T-cell (primary cell): ENCODE data around the gene MAPK12. TPM values are rescaled to one million over a fixed set of nuclear protein-coding genes. Genes with fewer than 3 reads are reported as not detected.
A peak's percentile ranks its signal among the peaks of the same experiment; 100 is the strongest.

Source experiments
- ATAC-seq, 4 experiments: fragments of 200-7000 bp in 3 of 4; fragments of 150-1000 bp in 1 of 4; cut with Tn5 transposase; replicated peaks in 1 of 4; 1 replicate in 3 of 4; 2 replicates in 1 of 4; pipeline ENCODE4 v1.10.0; 2021; ENCODE audit warnings: moderate library complexity in 3 of 4, mild to moderate bottlenecking in 2 of 4, moderate number of reproducible peaks in 1 of 4
- CTCF ChIA-PET, 2 donors: fragments of 300-600 bp; sonication (Branson Sonifier 250); formaldehyde crosslinking; loops; one replicate each; lab custom pipeline; 2022; ENCODE audit warnings: antibody characterized with exemption in 2 of 2; lab: Charles Lee
- POLR2A ChIA-PET, 2 donors: fragments of 300-600 bp; sonication (Branson Sonifier 250); formaldehyde crosslinking; loops; one replicate each; lab custom pipeline; 2022; ENCODE audit warnings: antibody characterized with exemption in 2 of 2; lab: Charles Lee
- DNase-seq, 35 experiments: peaks; one replicate each; pipeline versions ENCODE4 v3.0.0 to v3.0.0-alpha.2; 2013 to 2023
- H3K27ac ChIP-seq: one replicate; pipeline ENCODE4 v1.5.1; 2013; ENCODE audit warnings: low read length
- H3K27me3 ChIP-seq, 2 experiments: replicated peaks in 1 of 2; 1 replicate in 1 of 2; 2 replicates in 1 of 2; pipeline versions ENCODE4 v1.6.1 to v1.7.0; 2013; ENCODE audit warnings: low read length in 1 of 2, mixed read lengths in 1 of 2; ENCODE audit not compliant: control insufficient read depth in 2 of 2, insufficient read depth in 2 of 2; ENCODE audit errors: extremely low read depth in 1 of 2
- H3K36me3 ChIP-seq, 2 donors: 1 replicate in 1 of 2; 2 replicates in 1 of 2; pipeline versions ENCODE4 v1.6.1 to v1.7.0; 2013; ENCODE audit warnings: low read length in 1 of 2; ENCODE audit not compliant: control insufficient read depth in 2 of 2, insufficient read depth in 1 of 2; ENCODE audit errors: extremely low read depth in 1 of 2
- H3K4me1 ChIP-seq, 2 experiments: 1 replicate in 1 of 2; 2 replicates in 1 of 2; pipeline versions ENCODE4 v1.6.1 to v1.7.0; 2013; ENCODE audit warnings: low read length in 2 of 2, mixed read lengths in 1 of 2; ENCODE audit not compliant: insufficient read depth in 2 of 2, control insufficient read depth in 1 of 2; ENCODE audit errors: extremely low read depth in 1 of 2
- H3K4me3 ChIP-seq, 2 donors: 1 replicate in 1 of 2; 2 replicates in 1 of 2; pipeline versions ENCODE4 v1.5.1 to v1.7.0; 2013; ENCODE audit warnings: mild to moderate bottlenecking in 2 of 2, low read length in 1 of 2, moderate library complexity in 1 of 2; ENCODE audit not compliant: control insufficient read depth in 1 of 2; ENCODE audit errors: extremely low read depth in 1 of 2
- H3K9me3 ChIP-seq: 2 replicates; pipeline ENCODE4 v1.7.0; 2013
- H3K27ac Mint-ChIP-seq, 2 donors: one replicate each; pipeline ENCODE4 v1.8.0; 2020 to 2021; ENCODE audit warnings: mild to moderate bottlenecking in 2 of 2, mixed read lengths in 2 of 2
- H3K27me3 Mint-ChIP-seq, 2 donors: one replicate each; pipeline ENCODE4 v1.8.0; 2021 to 2022; ENCODE audit warnings: mixed read lengths in 2 of 2
- H3K36me3 Mint-ChIP-seq: one replicate; pipeline ENCODE4 v1.8.0; 2021; ENCODE audit warnings: mixed read lengths
- H3K4me1 Mint-ChIP-seq, 3 donors: one replicate each; pipeline ENCODE4 v1.8.0; 2020 to 2022; ENCODE audit warnings: mixed read lengths in 3 of 3, mild to moderate bottlenecking in 1 of 3
- H3K4me3 Mint-ChIP-seq, 3 donors: one replicate each; pipeline ENCODE4 v1.8.0; 2020 to 2022; ENCODE audit warnings: mild to moderate bottlenecking in 3 of 3, mixed read lengths in 3 of 3, moderate library complexity in 3 of 3
- H3K9me3 Mint-ChIP-seq, 3 donors: one replicate each; pipeline ENCODE4 v1.8.0; 2020 to 2022; ENCODE audit warnings: mixed read lengths in 3 of 3
- WGBS: methylation state at CpG from one replicate; pipeline ENCODE4 v1.1.5; 2013; ENCODE audit warnings: missing lambda C conversion rate; ENCODE audit not compliant: insufficient coverage; 5-methylcytosine and 5-hydroxymethylcytosine counted together
- total RNA-seq, 35 experiments: library from RNA in 6 of 35; stranded (reverse) in 6 of 35; fragments of 120-200 nt in 1 of 35; gene quantifications; one replicate each; pipeline versions ENCODE4 v1.2.1 to v1.2.4 and lab custom pipeline; 2013 to 2026

MAPK12 gene
- total RNA-seq, 5 donors from 2014 or later (not counting 1 experiment from before 2014, with no cell fraction given) = 1.7 to 3.1 (median 2.9) TPM

- Histone ChIP-seq H3K4me3 (peak within 1 kb of the TSS; percentile 53 to 71), H3K36me3 (no peaks in the 10 kb centered on the region), H3K27ac (no peak within 1 kb of the TSS), H3K9me3 (no peaks in the 10 kb centered on the region), H3K4me1 (peaks cover 2 to 44% of the 10 kb centered on the region in 2 experiments), H3K27me3 (peaks cover 0 to 29% of the 10 kb centered on the region in 2 experiments)
- ChIA-PET POLR2A (no interaction called here), CTCF (interaction anchor here in 1 of 2 donors (0.6 kb wide), 2 partner anchors 210 to 1814 kb away, joined by 3 to 6 read pairs; no protein-coding TSS in a partner anchor)
- ATAC-seq (peak; percentile 76 to 77 (median 76)), DNase-seq (peak; percentile 40 to 85 (median 63))
- H3K27ac Mint-ChIP-seq = no peak within 1 kb of the TSS
- no peaks in the 10 kb centered on the region for H3K9me3 Mint-ChIP-seq
- peaks cover 14 to 26% (median 16%) of the 10 kb centered on the region in 3 donors for H3K4me1 Mint-ChIP-seq
- no peaks in the 10 kb centered on the region for H3K36me3 Mint-ChIP-seq
- peaks cover 0 to 2% of the 10 kb centered on the region in 2 donors for H3K27me3 Mint-ChIP-seq
- peak within 1 kb of the TSS; percentile 68 to 76 (median 75) for H3K4me3 Mint-ChIP-seq
- under 1% methylated on average over 61 of the region's 92 CpGs for WGBS
Measured at GRCh38 chr22:50269970-50270665, 8.6 kb upstream of the MAPK12 start, which contains the start of gene MAPK11. Gene MAPK11, minus strand, starts transcription at chr22:50270380. Its CDS starts 88 bp downstream, at chr22:50270292.

- no peak for ATAC-seq
- Histone ChIP-seq H3K36me3 (no peaks in the 10 kb centered on the region), H3K9me3 (no peaks in the 10 kb centered on the region), H3K27ac (no peak overlapping the region), H3K4me3 (peak overlapping the region in 1 of 2 donors; percentile 53), H3K4me1 (peaks cover 2 to 44% of the 10 kb centered on the region in 2 experiments), H3K27me3 (peaks cover 0 to 29% of the 10 kb centered on the region in 2 experiments)
- Mint-ChIP-seq H3K27me3 (peaks cover 0 to 3% of the 10 kb centered on the region in 2 donors), H3K27ac (no peak overlapping the region), H3K4me1 (peaks cover 12 to 26% (median 14%) of the 10 kb centered on the region in 3 donors), H3K4me3 (peak overlapping the region; percentile 39 to 68 (median 61)), H3K9me3 (no peaks in the 10 kb centered on the region), H3K36me3 (no peaks in the 10 kb centered on the region)
- WGBS = 9% methylated on average over 7 of the region's 18 CpGs
- ChIA-PET POLR2A (no interaction called here), CTCF (interaction anchor here in 1 of 2 donors (0.6 kb wide), 2 partner anchors 210 to 1813 kb away, joined by 3 to 6 read pairs; no protein-coding TSS in a partner anchor)
- no peak for DNase-seq
Measured at GRCh38 chr22:50269573-50269969, 8.1 kb upstream of the MAPK12 start.

GRCh38 chr22:50268655-50269113, 7.2 kb upstream of the MAPK12 start:
- Histone ChIP-seq H3K9me3 (no peaks in the 10 kb centered on the region), H3K27ac (no peak overlapping the region), H3K4me1 (peaks cover 2 to 40% of the 10 kb centered on the region in 2 experiments), H3K27me3 (peaks cover 0 to 30% of the 10 kb centered on the region in 2 experiments), H3K4me3 (no peak overlapping the region), H3K36me3 (no peaks in the 10 kb centered on the region)
- H3K27ac Mint-ChIP-seq = no peak overlapping the region
- DNase-seq (no peak), ATAC-seq (no peak)
- no peaks in the 10 kb centered on the region for H3K9me3 Mint-ChIP-seq
- ChIA-PET POLR2A (no interaction called here), CTCF (no interaction called here)
- H3K4me3 Mint-ChIP-seq = peak overlapping the region in 2 of 3 donors; percentile 28 to 68
- H3K36me3 Mint-ChIP-seq = no peaks in the 10 kb centered on the region
- WGBS = 89% methylated on average over 5 of the region's 9 CpGs
- peaks cover 0 to 3% of the 10 kb centered on the region in 2 donors for H3K27me3 Mint-ChIP-seq
- peaks cover 7 to 20% (median 12%) of the 10 kb centered on the region in 3 donors for H3K4me1 Mint-ChIP-seq

GRCh38 chr22:50267591-50268390, 6.3 kb upstream of the MAPK12 start:
- Histone ChIP-seq H3K9me3 (no peaks in the 10 kb centered on the region), H3K4me3 (no peak overlapping the region), H3K4me1 (peaks cover 2 to 40% of the 10 kb centered on the region in 2 experiments), H3K36me3 (no peaks in the 10 kb centered on the region), H3K27me3 (peaks cover 0 to 37% of the 10 kb centered on the region in 2 experiments), H3K27ac (no peak overlapping the region)
- POLR2A ChIA-PET = no interaction called here
- DNase-seq = peak in 26 of 35 experiments; percentile 16 to 74 (median 42)
- peaks cover 0 to 8% of the 10 kb centered on the region in 2 donors for H3K27me3 Mint-ChIP-seq
- no peak overlapping the region for H3K27ac Mint-ChIP-seq
- H3K36me3 Mint-ChIP-seq = no peaks in the 10 kb centered on the region
- CTCF ChIA-PET = interaction anchor here in 1 of 2 donors (0.7 to 0.8 kb wide), 2 partner anchors 29 to 94 kb away, joined by 3 to 8 read pairs; no protein-coding TSS in a partner anchor
- ATAC-seq = peak in 1 of 4 experiments; percentile 42
- H3K4me3 Mint-ChIP-seq = peak overlapping the region in 1 of 3 donors; percentile 68
- 33% methylated on average over 50 of the region's 75 CpGs for WGBS
- H3K9me3 Mint-ChIP-seq = no peaks in the 10 kb centered on the region
- H3K4me1 Mint-ChIP-seq = peaks cover 7 to 20% (median 12%) of the 10 kb centered on the region in 3 donors

- Mint-ChIP-seq H3K9me3 (no peaks in the 10 kb centered on the region), H3K36me3 (no peaks in the 10 kb centered on the region), H3K27me3 (peaks cover 5 to 16% of the 10 kb centered on the region in 2 donors), H3K4me3 (no peak overlapping the region), H3K4me1 (peaks cover 12 to 23% (median 17%) of the 10 kb centered on the region in 3 donors), H3K27ac (no peak overlapping the region)
- Histone ChIP-seq H3K4me3 (no peak overlapping the region), H3K27ac (no peak overlapping the region), H3K4me1 (peaks cover 2 to 43% of the 10 kb centered on the region in 2 experiments), H3K27me3 (peaks cover 0 to 37% of the 10 kb centered on the region in 2 experiments), H3K9me3 (no peaks in the 10 kb centered on the region), H3K36me3 (no peaks in the 10 kb centered on the region)
- WGBS = 90% methylated on average over 28 of the region's 37 CpGs
- POLR2A ChIA-PET = no interaction called here
- ATAC-seq (no peak), DNase-seq (no peak)
- CTCF ChIA-PET = no interaction called here
Measured at GRCh38 chr22:50266994-50267393, 5.5 kb upstream of the MAPK12 start.
